H9 (cell line): Measurements from ENCODE around the gene STX8. TPM values are rescaled to one million over a fixed set of nuclear protein-coding genes. Genes with fewer than 3 reads are reported as not detected.

Source experiments
- DNase-seq: peaks from one replicate; pipeline ENCODE4 v3.0.0-alpha.2; 2017
- H2AFZ ChIP-seq: one replicate; pipeline ENCODE4 v1.6.1; 2013; ENCODE audit warnings: mild to moderate bottlenecking, low read length, control low read depth, moderate library complexity
- H2AK5ac ChIP-seq: 2 replicates; pipeline ENCODE4 v1.6.1; 2013; ENCODE audit warnings: low read length, control low read depth, mixed read lengths; ENCODE audit not compliant: insufficient read length
- H2BK120ac ChIP-seq: one replicate; pipeline ENCODE4 v1.6.1; 2013; ENCODE audit warnings: low read depth, mild to moderate bottlenecking, low read length, control low read depth, inconsistent platforms; ENCODE audit not compliant: poor library complexity, severe bottlenecking
- H2BK12ac ChIP-seq: 2 replicates; pipeline ENCODE4 v1.6.1; 2013; ENCODE audit warnings: low read length, control low read depth, mixed read lengths, low read depth; ENCODE audit not compliant: insufficient read length
- H2BK15ac ChIP-seq: 2 replicates; pipeline ENCODE4 v1.6.1; 2013; ENCODE audit warnings: low read depth, low read length, control low read depth
- H2BK20ac ChIP-seq: one replicate; pipeline ENCODE4 v1.6.1; 2013; ENCODE audit warnings: low read depth, mild to moderate bottlenecking, low read length, control low read depth, inconsistent platforms; ENCODE audit not compliant: poor library complexity, severe bottlenecking
- H2BK5ac ChIP-seq: 2 replicates; pipeline ENCODE4 v1.6.1; 2013; ENCODE audit warnings: low read length, control low read depth, mixed read lengths; ENCODE audit not compliant: insufficient read length
- H3K14ac ChIP-seq: 2 replicates; pipeline ENCODE4 v1.6.1; 2013; ENCODE audit warnings: low read length, control low read depth; ENCODE audit not compliant: insufficient read depth
- H3K18ac ChIP-seq: 2 replicates; pipeline ENCODE4 v1.6.1; 2013; ENCODE audit warnings: low read depth, mild to moderate bottlenecking, mixed read lengths, low read length, control low read depth; ENCODE audit not compliant: insufficient read length
- H3K23ac ChIP-seq: 2 replicates; pipeline ENCODE4 v1.6.1; 2013; ENCODE audit warnings: low read length, control low read depth, mixed read lengths, low read depth; ENCODE audit not compliant: insufficient read length
- H3K23me2 ChIP-seq: 2 replicates; pipeline ENCODE4 v1.6.1; 2013; ENCODE audit warnings: low read depth, mild to moderate bottlenecking, mixed read lengths, low read length, control low read depth; ENCODE audit not compliant: insufficient read length, poor library complexity, severe bottlenecking
- H3K27ac ChIP-seq: 2 replicates; pipeline ENCODE4 v1.5.1; 2013; ENCODE audit warnings: low read length, control low read depth, mixed read lengths, low read depth; ENCODE audit not compliant: insufficient read length
- H3K27me3 ChIP-seq: 2 replicates; pipeline ENCODE4 v1.6.1; 2013; ENCODE audit warnings: low read length, control low read depth, inconsistent platforms; ENCODE audit not compliant: insufficient read depth
- H3K4ac ChIP-seq: 2 replicates; pipeline ENCODE4 v1.6.1; 2013; ENCODE audit warnings: low read depth, mild to moderate bottlenecking, control low read depth, inconsistent platforms, low read length, moderate library complexity
- H3K4me1 ChIP-seq: 2 replicates; pipeline ENCODE4 v1.6.1; 2013; ENCODE audit warnings: low read length, control low read depth, inconsistent platforms; ENCODE audit not compliant: insufficient read depth
- H3K4me2 ChIP-seq: 2 replicates; pipeline ENCODE4 v1.6.1; 2013; ENCODE audit warnings: low read length, control low read depth, mixed read lengths; ENCODE audit not compliant: insufficient read length, insufficient read depth
- H3K56ac ChIP-seq: 2 replicates; pipeline ENCODE4 v1.6.1; 2013; ENCODE audit warnings: low read depth, mild to moderate bottlenecking, mixed read lengths, low read length, control low read depth; ENCODE audit not compliant: insufficient read length
- H3K79me1 ChIP-seq: 2 replicates; pipeline ENCODE4 v1.6.1; 2013; ENCODE audit warnings: low read depth, mild to moderate bottlenecking, moderate library complexity, low read length, control low read depth, inconsistent platforms; ENCODE audit not compliant: insufficient read depth, poor library complexity, severe bottlenecking
- H3K79me2 ChIP-seq: 2 replicates; pipeline ENCODE4 v1.6.1; 2013; ENCODE audit warnings: low read length, control low read depth, inconsistent platforms; ENCODE audit not compliant: insufficient read depth
- H3K9ac ChIP-seq: 2 replicates; pipeline ENCODE4 v1.6.1; 2013; ENCODE audit warnings: low read length, control low read depth, mixed read lengths; ENCODE audit not compliant: insufficient read length; ENCODE audit errors: extremely low read depth
- H3K9me3 ChIP-seq: one replicate; pipeline ENCODE4 v1.6.1; 2013; ENCODE audit warnings: low read depth, low read length, inconsistent platforms; ENCODE audit not compliant: control insufficient read depth
- H3T11ph ChIP-seq: one replicate; pipeline ENCODE4 v1.6.1; 2013; ENCODE audit warnings: mild to moderate bottlenecking, low read length, control low read depth, inconsistent platforms
- H4K20me1 ChIP-seq: one replicate; pipeline ENCODE4 v1.6.1; 2013; ENCODE audit not compliant: control insufficient read depth, insufficient read length, insufficient read depth
- H4K5ac ChIP-seq: 2 replicates; pipeline ENCODE4 v1.6.1; 2013; ENCODE audit warnings: low read depth, mild to moderate bottlenecking, mixed read lengths, low read length, control low read depth; ENCODE audit not compliant: insufficient read length
- H4K8ac ChIP-seq: replicated peaks from 2 replicates; pipeline ENCODE4 v1.6.1; 2013; ENCODE audit warnings: low read length, control low read depth, mixed read lengths, low read depth; ENCODE audit not compliant: insufficient read length
- H4K91ac ChIP-seq: 2 replicates; pipeline ENCODE4 v1.6.1; 2013; ENCODE audit warnings: low read depth, mild to moderate bottlenecking, moderate library complexity, mixed read lengths, low read length, control low read depth; ENCODE audit not compliant: insufficient read length
- H3K27ac Mint-ChIP-seq, 3 experiments: 2 replicates in 2 of 3; 3 replicates in 1 of 3; pipeline ENCODE4 v1.8.0; 2020 to 2021; ENCODE audit warnings: mixed read lengths in 3 of 3, mild to moderate bottlenecking in 1 of 3, moderate library complexity in 1 of 3
- H3K27me3 Mint-ChIP-seq: 2 replicates; pipeline ENCODE4 v1.8.0; 2021; ENCODE audit warnings: low read depth, mild to moderate bottlenecking, moderate library complexity, mixed read lengths
- H3K36me3 Mint-ChIP-seq, 3 experiments: 2 replicates in 2 of 3; 3 replicates in 1 of 3; pipeline ENCODE4 v1.8.0; 2020 to 2021; ENCODE audit warnings: low read depth in 3 of 3, mixed read lengths in 3 of 3; ENCODE audit not compliant: insufficient read depth in 1 of 3
- H3K4me1 Mint-ChIP-seq, 2 experiments: 2 replicates each; pipeline ENCODE4 v1.8.0; 2020; ENCODE audit warnings: mixed read lengths in 2 of 2
- H3K4me3 Mint-ChIP-seq, 2 experiments: 2 replicates in 1 of 2; 3 replicates in 1 of 2; pipeline ENCODE4 v1.8.0; 2020 to 2021; ENCODE audit warnings: mild to moderate bottlenecking in 2 of 2, mixed read lengths in 2 of 2, moderate library complexity in 1 of 2
- H3K9me3 Mint-ChIP-seq, 2 experiments: 2 replicates in 1 of 2; 3 replicates in 1 of 2; pipeline ENCODE4 v1.8.0; 2020; ENCODE audit warnings: mild to moderate bottlenecking in 2 of 2, mixed read lengths in 2 of 2, moderate library complexity in 1 of 2
- CTCF ChIP-seq: fragments of 200-600 bp; sonication (generic); conservative IDR thresholded peaks from 3 replicates; pipeline ENCODE4 v1.8.0; 2021; ENCODE audit warnings: antibody characterized with exemption, mild to moderate bottlenecking
- WGBS: extraction: QIAGEN DNeasy Blood & Tissue Kit; methylation state at CpG from one replicate; pipeline ENCODE4 v1.1.7; 2013; ENCODE audit warnings: missing lambda C conversion rate, low lambda C conversion rate, mixed read lengths; ENCODE audit not compliant: insufficient read length; ENCODE audit errors: extremely low coverage; 5-methylcytosine and 5-hydroxymethylcytosine counted together
- total RNA-seq: library from RNA; stranded (reverse); gene quantifications from 2 replicates; pipeline ENCODE4 v1.2.1, GENCODE V29; 2021

The STX8 gene
- total RNA-seq, 1 experiment from 2014 or later, result 55.1 TPM

- no peaks in the 10 kb centered on the region for H3K79me1 ChIP-seq
- H3K4me1 ChIP-seq, result no peaks in the 10 kb centered on the region; the same call in 1 of the 2 replicates
- no peak overlapping the region for H2AK5ac ChIP-seq
- H3K4me2 ChIP-seq, result no peak overlapping the region
- no peak overlapping the region for H2BK120ac ChIP-seq
- H3K27ac ChIP-seq, result no peak overlapping the region
- no peak overlapping the region for H4K91ac ChIP-seq
- no peaks in the 10 kb centered on the region for H3K23me2 ChIP-seq
- no peak overlapping the region for H3K14ac ChIP-seq
- Mint-ChIP-seq H3K27ac (no peak overlapping the region), H3K27me3 (no peaks in the 10 kb centered on the region; the same call in 1 of the 2 replicates), H3K9me3 (no peaks in the 10 kb centered on the region), H3K4me1 (peaks cover 24% of the 10 kb centered on the region in 2 experiments), H3K4me3 (no peak overlapping the region), H3K36me3 (no peaks in the 10 kb centered on the region)
- peaks cover 6% of the 10 kb centered on the region for H4K20me1 ChIP-seq
- H2BK5ac ChIP-seq, result no peak overlapping the region
- no peak overlapping the region for H2AFZ ChIP-seq
- WGBS, result no CpG with 5 or more reads among the region's 7 CpGs
- H3K79me2 ChIP-seq, result no peaks in the 10 kb centered on the region
- no peak overlapping the region for H3K23ac ChIP-seq
- H2BK20ac ChIP-seq, result no peak overlapping the region
- no peak overlapping the region for H3K18ac ChIP-seq
- H3K27me3 ChIP-seq, result no peaks in the 10 kb centered on the region
- no peaks in the 10 kb centered on the region for H3K9me3 ChIP-seq
- TF ChIP-seq CTCF, result no peak
- H3K9ac ChIP-seq, result no peak overlapping the region
- DNase-seq, result no peak
- H2BK12ac ChIP-seq, result no peak overlapping the region
- no peak overlapping the region for H4K5ac ChIP-seq
- H3K56ac ChIP-seq, result no peak overlapping the region
- no peak overlapping the region for H3T11ph ChIP-seq
- no peak overlapping the region for H4K8ac ChIP-seq
- no peak overlapping the region for H2BK15ac ChIP-seq
- no peak overlapping the region for H3K4ac ChIP-seq
Observed at GRCh38 chr17:9224485-9224884, 351.1 kb downstream of the STX8 start.
